HEK293T (cell line): Measurements from ENCODE around the gene CROT.

Source experiments
- BHLHE40 ChIP-seq: fragments of 450-650 bp; IDR thresholded peaks from 2 replicates; pipeline ENCODE4 v1.6.1; 2016; ENCODE audit warnings: mild to moderate bottlenecking, moderate library complexity, borderline replicate concordance
- CTBP1 ChIP-seq: fragments of 450-650 bp; IDR thresholded peaks from 2 replicates; pipeline ENCODE4 v1.6.1; 2016; ENCODE audit warnings: borderline replicate concordance
- ELF4 ChIP-seq: fragments of 450-650 bp; IDR thresholded peaks from 2 replicates; pipeline ENCODE4 v1.6.1; 2017; ENCODE audit warnings: antibody characterized with exemption
- FOXA1 ChIP-seq: fragments of 450-650 bp; IDR thresholded peaks from 2 replicates; pipeline ENCODE4 v1.6.1; 2016; ENCODE audit warnings: mild to moderate bottlenecking
- FOXK2 ChIP-seq: fragments of 450-650 bp; IDR thresholded peaks from 2 replicates; pipeline ENCODE4 v1.6.1; 2016; ENCODE audit warnings: mild to moderate bottlenecking
- FOXM1 ChIP-seq: fragments of 450-650 bp; IDR thresholded peaks from 2 replicates; pipeline ENCODE4 v1.6.1; 2017; ENCODE audit warnings: mild to moderate bottlenecking, borderline replicate concordance
- HDGF ChIP-seq: fragments of 450-650 bp; IDR thresholded peaks from 2 replicates; pipeline ENCODE4 v1.6.1; 2017; ENCODE audit warnings: antibody characterized with exemption, borderline replicate concordance
- L3MBTL2 ChIP-seq: fragments of 450-650 bp; conservative IDR thresholded peaks from 2 replicates; pipeline ENCODE4 v1.6.1; 2016; ENCODE audit warnings: mild to moderate bottlenecking
- SP1 ChIP-seq: fragments of 450-650 bp; IDR thresholded peaks from 2 replicates; pipeline ENCODE4 v1.6.1; 2017

- no peak for TF ChIP-seq SP1
- TF ChIP-seq L3MBTL2 = no peak
- TF ChIP-seq FOXK2 = no peak
- no peak for TF ChIP-seq BHLHE40
- TF ChIP-seq FOXA1 = no peak
- no peak for TF ChIP-seq ELF4
- TF ChIP-seq CTBP1 = no peak
- TF ChIP-seq FOXM1 = no peak
- no peak for TF ChIP-seq HDGF
Measured at GRCh38 chr7:87363342-87363741, 17.9 kb downstream of the CROT start.
